Activated CD4-positive, alpha-beta T cell treated with anti-CD3 and anti-CD28 coated beads, Interleukin-10, Interleukin-2, amounts not matched to agents 100 ng/mL and 50 ng/mL, durations not matched to agents 16 hours and 8 hours (primary cell): ENCODE results near the gene BCL3.

Source experiments
- DNase-seq: peaks from one replicate; pipeline ENCODE4 v3.0.0-alpha.2; 2020

Gene BCL3

GRCh38 chr19:44796701-44797115, 48.2 kb downstream of the BCL3 start:
- DNase-seq = no peak

GRCh38 chr19:44799627-44800346, 51.3 kb downstream of the BCL3 start:
- no peak for DNase-seq

- peak; percentile 87 for DNase-seq
These were observed 52.0 kb downstream of the BCL3 start for GRCh38 chr19:44800461-44800860.

- DNase-seq = no peak
These were observed 55.2 kb downstream of the BCL3 start for GRCh38 chr19:44803442-44804428.

DNA sequence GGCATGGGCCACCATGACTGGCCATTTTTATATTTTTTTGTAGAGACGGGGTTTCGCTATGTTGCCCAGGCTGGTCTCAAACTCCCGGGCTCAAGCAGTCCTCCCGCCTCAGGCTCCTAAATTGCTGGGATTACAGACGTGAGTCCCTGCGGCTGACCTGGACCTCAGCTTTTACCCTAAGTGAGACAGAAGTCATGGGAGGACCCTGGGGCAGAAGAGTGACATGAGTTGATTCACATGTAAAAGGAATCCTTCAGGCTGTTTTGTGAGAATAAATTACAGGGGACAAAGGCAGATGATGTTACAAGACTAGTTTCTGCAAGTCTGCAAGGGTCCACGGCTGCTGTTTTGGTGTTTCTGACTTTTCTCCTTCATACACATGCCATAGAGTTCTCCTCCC, 57.8 kb downstream of the BCL3 start:
- no peak for DNase-seq

- DNase-seq = no peak
These were observed 58.7 kb downstream of the BCL3 start for GRCh38 chr19:44807162-44807561.

DNA sequence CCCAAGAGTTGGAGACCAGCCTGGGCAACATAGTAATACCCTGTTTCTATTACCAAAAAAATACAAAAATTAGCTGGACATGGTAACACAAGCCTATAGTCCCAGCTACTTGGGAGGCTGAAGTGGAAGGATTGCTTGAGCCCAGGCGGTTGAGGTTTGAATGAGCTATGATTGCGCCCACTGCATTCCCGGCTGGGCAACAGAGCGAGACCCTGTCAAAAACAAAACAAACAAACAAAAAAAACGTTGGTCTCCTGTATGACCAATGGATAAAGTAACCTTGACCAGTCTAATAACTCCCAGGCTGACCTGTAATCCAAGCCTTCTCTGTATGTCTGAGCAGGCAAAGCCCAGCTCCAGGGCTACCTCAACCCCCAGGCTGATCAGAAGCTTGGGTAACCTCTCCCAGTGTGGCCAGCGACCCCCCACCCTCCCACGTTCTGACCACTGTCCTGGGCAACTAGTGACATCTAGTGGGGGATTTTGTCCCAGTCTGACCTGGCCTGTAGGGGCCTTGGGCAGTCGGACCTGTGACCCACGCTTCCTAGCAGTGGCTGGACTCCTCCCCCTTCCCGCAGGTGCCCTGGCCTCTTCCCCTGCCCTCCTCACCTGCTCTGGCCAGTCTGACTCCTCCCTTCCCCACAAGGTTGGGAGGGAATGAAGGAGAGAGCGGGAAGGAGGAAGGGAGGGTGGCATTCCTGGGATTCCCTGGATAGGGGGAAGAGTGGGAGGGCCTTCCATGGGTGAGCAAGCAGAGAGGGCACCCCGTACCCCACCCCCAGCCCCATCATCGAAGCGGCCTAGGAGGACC, 59.3 kb downstream of the BCL3 start:
- no peak for DNase-seq

GRCh38 chr19:44808463-44809371, 60.2 kb downstream of the BCL3 start, which contains the start of gene BCAM:
Gene BCAM, plus strand, starts transcription at chr19:44809103. Its CDS starts 22 bp downstream, at chr19:44809125.
- no peak for DNase-seq
